ENCODE data around the gene SLC9A3.

The SLC9A3 gene

DNA sequence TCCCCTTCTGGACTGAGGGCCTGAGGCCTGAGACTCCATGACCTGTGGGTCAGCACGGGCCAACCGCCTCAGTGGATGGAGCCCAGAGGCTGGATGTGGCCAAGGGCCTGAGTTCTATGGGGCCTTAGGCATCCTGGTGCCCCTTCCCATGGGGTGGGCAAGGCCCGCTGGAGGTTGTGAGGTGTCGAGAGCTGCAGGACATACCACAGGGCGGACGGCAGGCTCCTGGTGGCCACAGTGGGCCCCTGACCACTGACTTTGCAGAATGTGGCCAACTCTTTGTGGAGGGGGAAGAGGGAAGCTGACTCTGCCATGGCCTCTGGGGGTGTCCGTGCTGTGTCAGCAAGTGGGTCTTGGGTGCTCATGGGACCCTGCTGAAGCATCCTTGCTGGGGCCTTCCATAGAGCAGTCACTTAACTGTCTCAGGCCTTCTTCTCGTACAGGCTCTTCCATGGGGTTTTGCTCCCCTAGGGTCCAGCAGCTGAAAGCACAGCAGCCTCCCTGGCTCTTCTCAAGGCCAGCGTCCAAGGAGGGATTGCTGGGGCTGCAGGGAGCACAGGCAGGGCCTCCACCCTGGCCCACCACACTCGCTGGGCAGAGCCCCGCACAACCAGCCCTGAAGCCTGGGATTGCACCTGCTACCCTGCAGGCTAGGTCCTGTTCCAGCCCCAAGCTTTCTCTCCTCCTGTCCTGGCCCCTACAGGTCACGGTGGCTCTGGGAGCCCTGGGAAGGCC lies 21.6 kb upstream of the SLC9A3 start:
- peaks cover 0 to 2% of the 10 kb centered on the region in 2 donors for H3K9me3 ChIP-seq (replicated peaks in 1 of 2; ENCODE audit: control insufficient read depth in 2 of 2, insufficient read depth in 1 of 2, low read depth in 1 of 2, low read length in 2 of 2)
- H2AK5ac ChIP-seq (ENCODE audit: low read depth, low read length), result peak overlapping the region; percentile 33
- H3K79me1 ChIP-seq (ENCODE audit: low read depth, low read length), result peaks cover 3% of the 10 kb centered on the region
- no peak overlapping the region for H2BK120ac ChIP-seq (ENCODE audit: low read depth, low read length)
- H3K36me3 ChIP-seq (replicated peaks in 1 of 2; ENCODE audit: control insufficient read depth in 2 of 2, insufficient read depth in 2 of 2, low read length in 2 of 2), result no peaks in the 10 kb centered on the region
- H3K27me3 ChIP-seq (ENCODE audit: control insufficient read depth in 3 of 3, insufficient read depth in 3 of 3, low read depth in 1 of 3, low read length in 3 of 3), result peaks cover 0 to 28% (median 0%) of the 10 kb centered on the region in 3 experiments
- H3K4me2 ChIP-seq (ENCODE audit: insufficient read depth, low read length, poor library complexity, severe bottlenecking), result no peak overlapping the region
- no peak overlapping the region for H4K91ac ChIP-seq (ENCODE audit: low read depth, low read length, poor library complexity)
- H3K27ac ChIP-seq (replicated peaks; ENCODE audit: low read length), result no peak overlapping the region
- no peak overlapping the region for H2AFZ ChIP-seq (ENCODE audit: low read length)
- no peak overlapping the region for H3K14ac ChIP-seq (ENCODE audit: low read length)
- H3K4me1 ChIP-seq (ENCODE audit: control insufficient read depth in 2 of 2, insufficient read depth in 1 of 2, low read depth in 1 of 2, low read length in 2 of 2), result peaks cover 0 to 1% of the 10 kb centered on the region in 2 donors
- H3K18ac ChIP-seq (ENCODE audit: low read length), result peak overlapping the region; percentile 60
- no peak overlapping the region for H3K4ac ChIP-seq (ENCODE audit: low read length)
- H2BK12ac ChIP-seq (ENCODE audit: low read length), result no peak overlapping the region
- peak overlapping the region; percentile 29 for H3K23ac ChIP-seq (ENCODE audit: low read depth, low read length, poor library complexity)
- H3K9ac ChIP-seq (ENCODE audit: low read depth, low read length, poor library complexity), result no peak overlapping the region
- H2BK15ac ChIP-seq (ENCODE audit: low read length), result no peak overlapping the region
- H4K8ac ChIP-seq (ENCODE audit: low read depth, low read length), result no peak overlapping the region
- no CpG with 5 or more reads among the region's 12 CpGs for WGBS, 2 donors (ENCODE audit: extremely low coverage in 2 of 2, insufficient read length in 2 of 2, insufficient replicate concordance in 1 of 2)
- no peak for DNase-seq (ENCODE audit: low spot score)
- H2BK5ac ChIP-seq (ENCODE audit: low read length), result no peak overlapping the region
- no peak overlapping the region for H3K4me3 ChIP-seq (ENCODE audit: low read length in 2 of 2)

DNA sequence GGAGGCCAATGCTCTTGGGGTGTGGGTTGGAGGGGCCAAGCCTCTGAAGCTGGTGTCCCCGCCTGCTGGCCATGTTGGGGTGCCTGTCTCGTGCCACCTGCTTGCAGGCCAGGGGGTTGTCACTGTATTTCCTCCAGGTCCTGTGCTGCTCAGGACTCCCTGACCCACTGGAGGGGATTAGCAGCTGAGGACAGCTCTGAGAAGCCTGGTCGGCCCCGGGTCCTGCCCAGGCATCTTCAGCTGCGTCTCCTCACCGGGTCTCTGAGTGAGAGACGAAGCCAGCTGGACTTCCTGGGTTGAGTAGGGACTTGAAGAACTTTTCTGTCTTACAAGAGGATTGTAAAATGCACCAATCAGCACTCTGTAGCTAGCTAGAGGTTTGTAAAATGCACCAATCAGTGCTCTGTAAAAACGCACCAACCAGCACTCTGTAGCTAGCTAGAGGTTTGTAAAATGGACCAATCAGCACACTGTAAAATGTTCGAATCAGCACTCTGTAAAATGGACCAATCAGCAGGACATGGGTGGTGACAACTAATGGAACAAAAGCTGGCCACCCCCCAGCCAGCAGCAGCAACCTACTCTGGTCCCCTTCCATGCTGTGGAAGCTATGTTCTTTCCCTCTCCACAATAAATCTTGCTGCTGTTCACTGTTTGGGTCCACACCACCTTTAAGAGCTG lies 20.6 kb upstream of the SLC9A3 start:
- Histone ChIP-seq H3K4me1 (ENCODE audit: control insufficient read depth in 2 of 2, insufficient read depth in 1 of 2, low read depth in 1 of 2, low read length in 2 of 2) (peaks cover 1 to 5% of the 10 kb centered on the region in 2 donors), H2BK12ac (ENCODE audit: low read length) (no peak overlapping the region), H2BK5ac (ENCODE audit: low read length) (no peak overlapping the region), H2AK5ac (ENCODE audit: low read depth, low read length) (no peak overlapping the region), H3K27me3 (ENCODE audit: control insufficient read depth in 3 of 3, insufficient read depth in 3 of 3, low read depth in 1 of 3, low read length in 3 of 3) (peaks cover 0 to 38% (median 0%) of the 10 kb centered on the region in 3 experiments), H3K79me1 (ENCODE audit: low read depth, low read length) (peaks cover 3% of the 10 kb centered on the region), H3K23ac (ENCODE audit: low read depth, low read length, poor library complexity) (no peak overlapping the region), H4K8ac (ENCODE audit: low read depth, low read length) (no peak overlapping the region), H3K36me3 (replicated peaks in 1 of 2; ENCODE audit: control insufficient read depth in 2 of 2, insufficient read depth in 2 of 2, low read length in 2 of 2) (no peaks in the 10 kb centered on the region), H3K9ac (ENCODE audit: low read depth, low read length, poor library complexity) (no peak overlapping the region), H2AFZ (ENCODE audit: low read length) (no peak overlapping the region), H2BK15ac (ENCODE audit: low read length) (no peak overlapping the region), H3K4me3 (ENCODE audit: low read length in 2 of 2) (no peak overlapping the region), H3K18ac (ENCODE audit: low read length) (peak overlapping the region; percentile 80), H3K14ac (ENCODE audit: low read length) (no peak overlapping the region), H3K4me2 (ENCODE audit: insufficient read depth, low read length, poor library complexity, severe bottlenecking) (no peak overlapping the region), H3K4ac (ENCODE audit: low read length) (no peak overlapping the region), H3K27ac (replicated peaks; ENCODE audit: low read length) (no peak overlapping the region), H3K9me3 (replicated peaks in 1 of 2; ENCODE audit: control insufficient read depth in 2 of 2, insufficient read depth in 1 of 2, low read depth in 1 of 2, low read length in 2 of 2) (peaks cover 0 to 2% of the 10 kb centered on the region in 2 donors), H4K91ac (ENCODE audit: low read depth, low read length, poor library complexity) (no peak overlapping the region), H2BK120ac (ENCODE audit: low read depth, low read length) (no peak overlapping the region)
- no CpG with 5 or more reads among the region's 9 CpGs for WGBS, 2 donors (ENCODE audit: extremely low coverage in 2 of 2, insufficient read length in 2 of 2, insufficient replicate concordance in 1 of 2)
- no peak for DNase-seq (ENCODE audit: low spot score)

GRCh38 chr5:543755-544674 lies 19.8 kb upstream of the SLC9A3 start:
- H3K4me2 ChIP-seq (ENCODE audit: insufficient read depth, low read length, poor library complexity, severe bottlenecking), result no peak overlapping the region
- no peak overlapping the region for H3K23ac ChIP-seq (ENCODE audit: low read depth, low read length, poor library complexity)
- H2BK15ac ChIP-seq (ENCODE audit: low read length), result no peak overlapping the region
- peaks cover 6 to 7% of the 10 kb centered on the region in 2 donors for H3K4me1 ChIP-seq (ENCODE audit: control insufficient read depth in 2 of 2, insufficient read depth in 1 of 2, low read depth in 1 of 2, low read length in 2 of 2)
- H3K18ac ChIP-seq (ENCODE audit: low read length), result peak overlapping the region; percentile 80
- H3K79me1 ChIP-seq (ENCODE audit: low read depth, low read length), result peaks cover 3% of the 10 kb centered on the region
- H2BK12ac ChIP-seq (ENCODE audit: low read length), result no peak overlapping the region
- no peak overlapping the region for H4K91ac ChIP-seq (ENCODE audit: low read depth, low read length, poor library complexity)
- no CpG with 5 or more reads among the region's 30 CpGs for WGBS, 2 donors (ENCODE audit: extremely low coverage in 2 of 2, insufficient read length in 2 of 2, insufficient replicate concordance in 1 of 2)
- H4K8ac ChIP-seq (ENCODE audit: low read depth, low read length), result no peak overlapping the region
- no peak overlapping the region for H3K4me3 ChIP-seq (ENCODE audit: low read length in 2 of 2)
- DNase-seq (ENCODE audit: low spot score), result no peak
- no peak overlapping the region for H3K9ac ChIP-seq (ENCODE audit: low read depth, low read length, poor library complexity)
- H3K36me3 ChIP-seq (replicated peaks in 1 of 2; ENCODE audit: control insufficient read depth in 2 of 2, insufficient read depth in 2 of 2, low read length in 2 of 2), result no peaks in the 10 kb centered on the region
- H2BK120ac ChIP-seq (ENCODE audit: low read depth, low read length), result peak overlapping the region; percentile 84
- no peak overlapping the region for H2BK5ac ChIP-seq (ENCODE audit: low read length)
- H3K9me3 ChIP-seq (replicated peaks in 1 of 2; ENCODE audit: control insufficient read depth in 2 of 2, insufficient read depth in 1 of 2, low read depth in 1 of 2, low read length in 2 of 2), result peaks cover 0 to 2% of the 10 kb centered on the region in 2 donors
- no peak overlapping the region for H2AK5ac ChIP-seq (ENCODE audit: low read depth, low read length)
- H3K14ac ChIP-seq (ENCODE audit: low read length), result peak overlapping the region; percentile 32
- no peak overlapping the region for H3K4ac ChIP-seq (ENCODE audit: low read length)
- H3K27me3 ChIP-seq (ENCODE audit: control insufficient read depth in 3 of 3, insufficient read depth in 3 of 3, low read depth in 1 of 3, low read length in 3 of 3), result peaks cover 0 to 46% (median 0%) of the 10 kb centered on the region in 3 experiments
- no peak overlapping the region for H3K27ac ChIP-seq (replicated peaks; ENCODE audit: low read length)
- H2AFZ ChIP-seq (ENCODE audit: low read length), result no peak overlapping the region

Measured in neuronal stem cell (in vitro differentiated cells).